HCT116 (cell line): ENCODE measurements around the gene CARD18. TPM values are rescaled to one million over a fixed set of nuclear protein-coding genes. Genes with fewer than 3 reads are reported as not detected.

Experiments
- ATAC-seq: fragments of 200-7000 bp; cut with Tn5 transposase; 2 replicates; pipeline ENCODE4 v1.9.1; 2020; ENCODE audit warnings: mild to moderate bottlenecking, moderate library complexity
- BruUV-seq: library from RNA; stranded (reverse); fragments of 400-500 nt; replicated peaks from 2 replicates; lab custom pipeline; 2021; lab: Mats Ljungman, UMichigan
- CTCF ChIA-PET: fragments of 300-600 bp; sonication (Branson Sonifier 250); formaldehyde crosslinking; loops from one replicate; lab custom pipeline; 2021; ENCODE audit warnings: antibody characterized with exemption; lab: Charles Lee
- POLR2A ChIA-PET: fragments of 300-600, 350-600 bp; sonication (Branson Sonifier 250); formaldehyde crosslinking; loops from one replicate; lab custom pipeline; 2021; ENCODE audit warnings: antibody characterized with exemption; lab: Charles Lee
- RAD21 ChIA-PET, 2 experiments: fragments of 300-600 bp; sonication (Branson Sonifier 250); formaldehyde crosslinking; loops; one replicate each; lab custom pipeline; 2023; ENCODE audit warnings: low total read pairs in 2 of 2; ENCODE audit not compliant: uncharacterized antibody in 2 of 2, unreplicated experiment in 2 of 2, low non-redundant PET in 1 of 2; lab: Charles Lee
- DNase-seq: peaks from one replicate; pipeline ENCODE4 v3.0.0-alpha.2; 2010; ENCODE audit warnings: low read depth, low spot score
- H2AFZ ChIP-seq: fragments of 200-600 bp; shearing (Covaris generic), sonication (generic); 2 replicates; pipeline ENCODE4 v1.6.1; 2017; ENCODE audit warnings: low read depth, mixed run types, mixed read lengths, antibody characterized with exemption, low read length; ENCODE audit not compliant: poor library complexity, severe bottlenecking
- H3K27ac ChIP-seq: 2 replicates; pipeline ENCODE4 v1.5.1; 2012; ENCODE audit warnings: low read depth, low read length
- H3K27me3 ChIP-seq: fragments of 200-600 bp; sonication (generic); 2 replicates; pipeline ENCODE4 v1.6.1; 2016; ENCODE audit warnings: mixed run types, low read length, mixed read lengths; ENCODE audit not compliant: insufficient read depth
- H3K36me3 ChIP-seq, 2 experiments: fragments of 200-500 bp in 1 of 2; fragments of 200-600 bp in 1 of 2; sonication (Bioruptor generic) in 1 of 2; sonication (generic) in 1 of 2; 2 replicates each; pipeline versions ENCODE4 v1.5.1 to v1.6.1; 2014 to 2016; ENCODE audit warnings: low read length in 2 of 2, inconsistent platforms in 1 of 2, mixed read lengths in 1 of 2, mixed run types in 1 of 2; ENCODE audit not compliant: insufficient read depth in 2 of 2, control insufficient read depth in 1 of 2
- H3K4me1 ChIP-seq, 2 experiments: fragments of 200-600 bp in 1 of 2; sonication (generic) in 1 of 2; 2 replicates each; pipeline versions ENCODE4 v1.5.1 to v1.6.1; 2012 to 2017; ENCODE audit warnings: low read length in 2 of 2, inconsistent platforms in 1 of 2, mild to moderate bottlenecking in 1 of 2, mixed read lengths in 1 of 2, mixed run types in 1 of 2, moderate library complexity in 1 of 2; ENCODE audit not compliant: insufficient read depth in 2 of 2, control insufficient read depth in 1 of 2
- H3K4me2 ChIP-seq: fragments of 200-600 bp; sonication (generic); 2 replicates; pipeline ENCODE4 v1.6.1; 2017; ENCODE audit warnings: mixed run types, low read length, mixed read lengths
- H3K4me3 ChIP-seq, 2 experiments: fragments of 200-600 bp in 1 of 2; sonication (generic) in 1 of 2; replicated peaks in 1 of 2; 2 replicates each; pipeline ENCODE4 v1.5.1; 2011 to 2016; ENCODE audit warnings: low read length in 2 of 2, control low read depth in 1 of 2, low read depth in 1 of 2, mild to moderate bottlenecking in 1 of 2, mixed read lengths in 1 of 2, mixed run types in 1 of 2
- H3K79me2 ChIP-seq: fragments of 200-600 bp; sonication (generic); 2 replicates; pipeline ENCODE4 v1.6.1; 2017; ENCODE audit warnings: mild to moderate bottlenecking, mixed run types, low read length, moderate library complexity, mixed read lengths; ENCODE audit not compliant: insufficient read depth
- H3K9ac ChIP-seq: fragments of 200-600 bp; sonication (generic); 2 replicates; pipeline ENCODE4 v1.6.1; 2016; ENCODE audit warnings: low read length, mixed read lengths
- H3K9me2 ChIP-seq: fragments of 200-600 bp; sonication (generic), shearing (Covaris generic); 2 replicates; pipeline ENCODE4 v1.6.1; 2017; ENCODE audit warnings: mixed run types, mild to moderate bottlenecking, moderate library complexity; ENCODE audit not compliant: insufficient read depth
- H3K9me3 ChIP-seq, 2 experiments: fragments of 200-500 bp in 1 of 2; fragments of 200-600 bp in 1 of 2; sonication (Bioruptor generic) in 1 of 2; sonication (generic) in 1 of 2; 2 replicates each; pipeline ENCODE4 v1.6.1; 2014 to 2017; ENCODE audit warnings: low read length in 2 of 2, mixed read lengths in 2 of 2, inconsistent platforms in 1 of 2, low read depth in 1 of 2, mild to moderate bottlenecking in 1 of 2, mixed run types in 1 of 2, moderate library complexity in 1 of 2; ENCODE audit not compliant: control insufficient read depth in 1 of 2, insufficient read depth in 1 of 2
- H4K20me1 ChIP-seq: fragments of 200-600 bp; sonication (generic), shearing (Covaris generic); 2 replicates; pipeline ENCODE4 v1.6.1; 2017; ENCODE audit warnings: mixed run types, mild to moderate bottlenecking, moderate library complexity; ENCODE audit not compliant: insufficient read depth
- CBX3 ChIP-seq: IDR thresholded peaks from 2 replicates; pipeline ENCODE4 v1.6.1; 2012; ENCODE audit warnings: low read depth
- CEBPB ChIP-seq: IDR thresholded peaks from 2 replicates; pipeline ENCODE4 v1.6.1; 2012; ENCODE audit warnings: low read depth
- EGR1 ChIP-seq: IDR thresholded peaks from 2 replicates; pipeline ENCODE4 v1.6.1; 2012; ENCODE audit warnings: low read depth
- JUND ChIP-seq: IDR thresholded peaks from 2 replicates; pipeline ENCODE4 v1.6.1; 2012
- POLR2A ChIP-seq: IDR thresholded peaks from 2 replicates; pipeline ENCODE4 v1.7.0; 2011; ENCODE audit warnings: borderline replicate concordance; ENCODE audit not compliant: insufficient read depth, insufficient read length; ENCODE audit errors: extremely low read depth
- POLR2AphosphoS5 ChIP-seq: IDR thresholded peaks from 2 replicates; pipeline ENCODE4 v1.6.1; 2011; ENCODE audit warnings: mild to moderate bottlenecking, low read depth, low read length, moderate library complexity
- TCF7L2 ChIP-seq: IDR thresholded peaks from 2 replicates; pipeline ENCODE4 v1.7.0; 2011; ENCODE audit warnings: borderline replicate concordance, inconsistent platforms; ENCODE audit not compliant: insufficient read depth, insufficient read length; ENCODE audit errors: extremely low read depth
- YY1 ChIP-seq: IDR thresholded peaks from 2 replicates; pipeline ENCODE4 v1.6.1; 2011; ENCODE audit warnings: low read length, low read depth, moderate library complexity, mild to moderate bottlenecking; ENCODE audit not compliant: insufficient replicate concordance; ENCODE audit errors: extremely low read depth
- ZBTB33 ChIP-seq: IDR thresholded peaks from 2 replicates; pipeline ENCODE4 v1.6.1; 2011; ENCODE audit warnings: mild to moderate bottlenecking, low read length, moderate library complexity; ENCODE audit not compliant: insufficient replicate concordance; ENCODE audit errors: extremely low read depth
- ZFX ChIP-seq: fragments of 450-650 bp; IDR thresholded peaks from 2 replicates; pipeline ENCODE4 v1.6.1; 2017
- intact Hi-C: fragments of 100-400 bp; cut with micrococcal nuclease; formaldehyde crosslinking; loops from 2 replicates; pipeline ENCODE4 v1.10.0; 2022
- total RNA-seq: library from RNA; stranded (reverse); gene quantifications from one replicate; pipeline ENCODE4 v1.2.1, GENCODE V29; 2021; ENCODE audit not compliant: unreplicated experiment
- TF ChIP-seq, protein P1 (sequence below): IDR thresholded peaks from 2 replicates; pipeline ENCODE4 v1.6.1; 2012

CARD18 gene
- total RNA-seq, 1 experiment from 2014 or later: not detected

- H3K9me3 ChIP-seq: no peaks in the 10 kb centered on the region
- POLR2A ChIA-PET: no interaction called here
- no peak overlapping the region for H3K4me2 ChIP-seq
- no TSS peak for BruUV-seq
- DNase-seq (no peak), ATAC-seq (no peak)
- RAD21 ChIA-PET: no interaction called here
- no peaks in the 10 kb centered on the region for H3K36me3 ChIP-seq
- no peak overlapping the region for H3K4me3 ChIP-seq
- no peak overlapping the region for H3K27ac ChIP-seq
- intact Hi-C loops: no loop called here
- H3K79me2 ChIP-seq: no peaks in the 10 kb centered on the region
- H3K27me3 ChIP-seq: no peaks in the 10 kb centered on the region
- H3K9ac ChIP-seq: no peak overlapping the region
- H4K20me1 ChIP-seq: no peaks in the 10 kb centered on the region
- no peaks in the 10 kb centered on the region for H3K9me2 ChIP-seq
- CTCF ChIA-PET: no interaction called here
- H2AFZ ChIP-seq: no peak overlapping the region
- no peaks in the 10 kb centered on the region for H3K4me1 ChIP-seq
- TF ChIP-seq YY1 (no peak), ZBTB33 (no peak), TCF7L2 (no peak), CEBPB (no peak), JUND (no peak), CBX3 (no peak), ZFX (no peak), POLR2AphosphoS5 (no peak), POLR2A (no peak), EGR1 (no peak)
- TF ChIP-seq, protein P1, sequence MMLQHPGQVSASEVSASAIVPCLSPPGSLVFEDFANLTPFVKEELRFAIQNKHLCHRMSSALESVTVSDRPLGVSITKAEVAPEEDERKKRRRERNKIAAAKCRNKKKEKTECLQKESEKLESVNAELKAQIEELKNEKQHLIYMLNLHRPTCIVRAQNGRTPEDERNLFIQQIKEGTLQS: no peak
- TF ChIP-seq, all 23 proteins: peak for 0
Measured at GRCh38 chr11:105181100-105181499, 41.5 kb upstream of the CARD18 start.
